Activated T-cell treated with anti-CD3 and anti-CD28 coated beads, Interleukin-2, amount 50 U/mL, for 24 hours (primary cell): Measurements from ENCODE around the gene TRAPPC8.
A peak's percentile ranks its signal among the peaks of the same experiment; 100 is the strongest.

Source experiments
- DNase-seq: peaks from one replicate; pipeline ENCODE4 v3.0.0-alpha.2; 2020
- H3K27ac Mint-ChIP-seq: 2 replicates; pipeline ENCODE4 v1.8.0; 2020; ENCODE audit warnings: mild to moderate bottlenecking, mixed read lengths
- H3K27me3 Mint-ChIP-seq: 2 replicates; pipeline ENCODE4 v1.8.0; 2020; ENCODE audit warnings: mixed read lengths
- H3K36me3 Mint-ChIP-seq: 2 replicates; pipeline ENCODE4 v1.8.0; 2020; ENCODE audit warnings: low read depth, mixed read lengths
- H3K4me1 Mint-ChIP-seq: 2 replicates; pipeline ENCODE4 v1.8.0; 2020; ENCODE audit warnings: low read depth, mixed read lengths
- H3K4me3 Mint-ChIP-seq: 2 replicates; pipeline ENCODE4 v1.8.0; 2020; ENCODE audit warnings: mild to moderate bottlenecking, moderate library complexity, mixed read lengths
- H3K9me3 Mint-ChIP-seq: 2 replicates; pipeline ENCODE4 v1.8.0; 2020; ENCODE audit warnings: mixed read lengths

TRAPPC8 gene

GRCh38 chr18:31942999-31943877 lies at the start of gene TRAPPC8:
TSS of gene TRAPPC8 (minus strand) at chr18:31943128. CDS start at chr18:31942764, 364 bp downstream.
- Mint-ChIP-seq H3K9me3 (no peaks in the 10 kb centered on the region), H3K27ac (peak within 1 kb of the TSS; percentile 100), H3K27me3 (no peaks in the 10 kb centered on the region), H3K36me3 (peaks cover 28% of the 10 kb centered on the region), H3K4me3 (peak within 1 kb of the TSS; percentile 100), H3K4me1 (peaks cover 45% of the 10 kb centered on the region)
- DNase-seq, result peak; percentile 92

GRCh38 chr18:31990823-31991222 lies 47.9 kb upstream of the TRAPPC8 start:
- Mint-ChIP-seq H3K36me3 (no peaks in the 10 kb centered on the region), H3K4me1 (no peaks in the 10 kb centered on the region), H3K27me3 (no peaks in the 10 kb centered on the region), H3K9me3 (no peaks in the 10 kb centered on the region), H3K27ac (no peak overlapping the region), H3K4me3 (no peak overlapping the region)
- DNase-seq, result no peak

GRCh38 chr18:31983976-31984375 lies 41.0 kb upstream of the TRAPPC8 start:
- Mint-ChIP-seq H3K36me3 (no peaks in the 10 kb centered on the region), H3K27ac (peak overlapping the region; percentile 29), H3K4me1 (peaks cover 19% of the 10 kb centered on the region), H3K4me3 (no peak overlapping the region), H3K27me3 (no peaks in the 10 kb centered on the region), H3K9me3 (peaks cover 4% of the 10 kb centered on the region)
- DNase-seq, result no peak

- no peaks in the 10 kb centered on the region for H3K27me3 Mint-ChIP-seq
- H3K9me3 Mint-ChIP-seq, result peaks cover 12% of the 10 kb centered on the region
- H3K4me1 Mint-ChIP-seq, result peaks cover 19% of the 10 kb centered on the region
- no peak overlapping the region for H3K27ac Mint-ChIP-seq
- H3K4me3 Mint-ChIP-seq, result no peak overlapping the region
- no peak for DNase-seq
- no peaks in the 10 kb centered on the region for H3K36me3 Mint-ChIP-seq
These were observed 40.1 kb upstream of the TRAPPC8 start for GRCh38 chr18:31983020-31983419.

GRCh38 chr18:31980863-31981262 lies 37.9 kb upstream of the TRAPPC8 start:
- peaks cover 19% of the 10 kb centered on the region for H3K4me1 Mint-ChIP-seq
- H3K4me3 Mint-ChIP-seq, result no peak overlapping the region
- no peaks in the 10 kb centered on the region for H3K27me3 Mint-ChIP-seq
- H3K27ac Mint-ChIP-seq, result no peak overlapping the region
- H3K9me3 Mint-ChIP-seq, result peaks cover 12% of the 10 kb centered on the region
- DNase-seq, result no peak
- H3K36me3 Mint-ChIP-seq, result no peaks in the 10 kb centered on the region

GRCh38 chr18:31979714-31980113 lies 36.8 kb upstream of the TRAPPC8 start:
- Mint-ChIP-seq H3K27ac (no peak overlapping the region), H3K4me1 (peaks cover 17% of the 10 kb centered on the region), H3K36me3 (no peaks in the 10 kb centered on the region), H3K27me3 (no peaks in the 10 kb centered on the region), H3K4me3 (no peak overlapping the region), H3K9me3 (peaks cover 19% of the 10 kb centered on the region)
- no peak for DNase-seq

GRCh38 chr18:31978616-31979015 lies 35.7 kb upstream of the TRAPPC8 start:
- Mint-ChIP-seq H3K9me3 (peaks cover 28% of the 10 kb centered on the region), H3K4me3 (no peak overlapping the region), H3K27me3 (no peaks in the 10 kb centered on the region), H3K4me1 (peaks cover 7% of the 10 kb centered on the region), H3K36me3 (no peaks in the 10 kb centered on the region), H3K27ac (no peak overlapping the region)
- DNase-seq, result no peak

- DNase-seq, result no peak
- no peaks in the 10 kb centered on the region for H3K27me3 Mint-ChIP-seq
- H3K36me3 Mint-ChIP-seq, result no peaks in the 10 kb centered on the region
- no peak overlapping the region for H3K4me3 Mint-ChIP-seq
- no peak overlapping the region for H3K27ac Mint-ChIP-seq
- H3K4me1 Mint-ChIP-seq, result no peaks in the 10 kb centered on the region
- H3K9me3 Mint-ChIP-seq, result peaks cover 28% of the 10 kb centered on the region
These were observed 34.4 kb upstream of the TRAPPC8 start for GRCh38 chr18:31977270-31977872.

- Mint-ChIP-seq H3K36me3 (no peaks in the 10 kb centered on the region), H3K4me1 (no peaks in the 10 kb centered on the region), H3K27ac (no peak overlapping the region), H3K4me3 (no peak overlapping the region), H3K27me3 (no peaks in the 10 kb centered on the region), H3K9me3 (peaks cover 31% of the 10 kb centered on the region)
- DNase-seq, result no peak
These were observed 33.3 kb upstream of the TRAPPC8 start for GRCh38 chr18:31976242-31976641.

- Mint-ChIP-seq H3K27ac (no peak overlapping the region), H3K4me1 (no peaks in the 10 kb centered on the region)
These were observed 31.1 kb upstream of the TRAPPC8 start for GRCh38 chr18:31973929-31974546.

GRCh38 chr18:31970617-31971016 lies 27.7 kb upstream of the TRAPPC8 start:
- Mint-ChIP-seq H3K27me3 (no peaks in the 10 kb centered on the region), H3K27ac (no peak overlapping the region), H3K36me3 (no peaks in the 10 kb centered on the region), H3K4me1 (no peaks in the 10 kb centered on the region), H3K4me3 (no peak overlapping the region), H3K9me3 (peaks cover 19% of the 10 kb centered on the region)
- DNase-seq, result no peak

More at GRCh38 chr18:31973929-31974546, 31.1 kb upstream of the TRAPPC8 start:
- DNase-seq, result no peak
- H3K4me3 Mint-ChIP-seq, result no peak overlapping the region
- H3K9me3 Mint-ChIP-seq, result peaks cover 27% of the 10 kb centered on the region
- H3K36me3 Mint-ChIP-seq, result no peaks in the 10 kb centered on the region
- H3K27me3 Mint-ChIP-seq, result no peaks in the 10 kb centered on the region

GRCh38 chr18:31965316-31965970 lies 22.5 kb upstream of the TRAPPC8 start:
- Mint-ChIP-seq H3K27ac (no peak overlapping the region), H3K9me3 (no peaks in the 10 kb centered on the region), H3K4me3 (no peak overlapping the region), H3K4me1 (no peaks in the 10 kb centered on the region), H3K36me3 (no peaks in the 10 kb centered on the region), H3K27me3 (no peaks in the 10 kb centered on the region)
- no peak for DNase-seq

- no peak for DNase-seq
- Mint-ChIP-seq H3K27ac (no peak overlapping the region), H3K4me3 (no peak overlapping the region), H3K9me3 (no peaks in the 10 kb centered on the region), H3K4me1 (no peaks in the 10 kb centered on the region), H3K36me3 (no peaks in the 10 kb centered on the region), H3K27me3 (no peaks in the 10 kb centered on the region)
These were observed 14.8 kb upstream of the TRAPPC8 start for GRCh38 chr18:31957728-31958127.

GRCh38 chr18:31954349-31954748 lies 11.4 kb upstream of the TRAPPC8 start:
- Mint-ChIP-seq H3K27ac (no peak overlapping the region), H3K9me3 (no peaks in the 10 kb centered on the region), H3K4me3 (no peak overlapping the region), H3K4me1 (peaks cover 2% of the 10 kb centered on the region), H3K27me3 (no peaks in the 10 kb centered on the region), H3K36me3 (no peaks in the 10 kb centered on the region)
- DNase-seq, result no peak
